ENCODE results near the gene GNAS.
"Not testable (repeated sequence)": the region's sequence is repeated elsewhere in the genome, so short reads cannot be mapped to it uniquely, and the experiment has no call there.

GNAS gene

GRCh38 chr20:58828804-58829203 is 23.7 kb upstream of the GNAS start:
- DNase-seq = not testable (repeated sequence)

- DNase-seq = peak in 1 of 2 experiments; percentile 4
Measured at GRCh38 chr20:58829531-58829941, 23.0 kb upstream of the GNAS start.

GRCh38 chr20:58832457-58832856 is 20.1 kb upstream of the GNAS start:
- DNase-seq = no peak

GRCh38 chr20:58833921-58834320 is 18.6 kb upstream of the GNAS start:
- no peak for DNase-seq

- no peak for DNase-seq
Measured at GRCh38 chr20:58835231-58835630, 17.3 kb upstream of the GNAS start.

GRCh38 chr20:58836616-58837204 is 15.8 kb upstream of the GNAS start:
- no peak for DNase-seq

GRCh38 chr20:58837717-58838116 is 14.8 kb upstream of the GNAS start:
- no peak for DNase-seq

GRCh38 chr20:58838174-58838573 is 14.3 kb upstream of the GNAS start:
- no peak for DNase-seq

GRCh38 chr20:58839474-58839874 is 13.0 kb upstream of the GNAS start:
- DNase-seq = no peak

GRCh38 chr20:58839991-58840747 is 12.3 kb upstream of the GNAS start:
- no peak for DNase-seq

- no peak for DNase-seq
Measured at GRCh38 chr20:58840816-58841538, 11.5 kb upstream of the GNAS start.

GRCh38 chr20:58841539-58842264 is 10.8 kb upstream of the GNAS start:
- no peak for DNase-seq

GRCh38 chr20:58842276-58842675 is 10.2 kb upstream of the GNAS start:
- DNase-seq = no peak

- no peak for DNase-seq
Measured at GRCh38 chr20:58843128-58843556, 9.4 kb upstream of the GNAS start.

GRCh38 chr20:58845706-58846105 is 6.8 kb upstream of the GNAS start:
- no peak for DNase-seq

GRCh38 chr20:58847463-58847862 is 5.1 kb upstream of the GNAS start:
- DNase-seq = no peak

GRCh38 chr20:58850693-58851174 is 1.8 kb upstream of the GNAS start, which contains the start of gene GNAS-AS1:
TSS of gene GNAS-AS1 (minus strand) at chr20:58850902.
- DNase-seq = no peak

- no peak for DNase-seq
Measured at GRCh38 chr20:58851221-58851968, 1.1 kb upstream of the GNAS start.

GRCh38 chr20:58851969-58852458 is 502 bp upstream of the GNAS start:
- no peak for DNase-seq

- DNase-seq = no peak
Measured at GRCh38 chr20:58853466-58853865, 950 bp downstream of the GNAS start.

- DNase-seq = peak in 1 of 2 experiments; percentile 14
Measured at GRCh38 chr20:58853976-58854637, 1.6 kb downstream of the GNAS start.

Measured in NCI-H524 (cell line).